Measurements from ENCODE around the gene ACSF3.
A peak's percentile ranks its signal among the peaks of the same experiment; 100 is the strongest.
"Not testable (repeated sequence)": the region's sequence is repeated elsewhere in the genome, so short reads cannot be mapped to it uniquely, and the experiment has no call there.

The ACSF3 gene

GRCh38 chr16:89161763-89162713, 68.4 kb downstream of the ACSF3 start:
- DNase-seq (ENCODE audit: low spot score): no peak

GRCh38 chr16:89163297-89163696, 69.6 kb downstream of the ACSF3 start:
- DNase-seq (ENCODE audit: low spot score): no peak

DNA sequence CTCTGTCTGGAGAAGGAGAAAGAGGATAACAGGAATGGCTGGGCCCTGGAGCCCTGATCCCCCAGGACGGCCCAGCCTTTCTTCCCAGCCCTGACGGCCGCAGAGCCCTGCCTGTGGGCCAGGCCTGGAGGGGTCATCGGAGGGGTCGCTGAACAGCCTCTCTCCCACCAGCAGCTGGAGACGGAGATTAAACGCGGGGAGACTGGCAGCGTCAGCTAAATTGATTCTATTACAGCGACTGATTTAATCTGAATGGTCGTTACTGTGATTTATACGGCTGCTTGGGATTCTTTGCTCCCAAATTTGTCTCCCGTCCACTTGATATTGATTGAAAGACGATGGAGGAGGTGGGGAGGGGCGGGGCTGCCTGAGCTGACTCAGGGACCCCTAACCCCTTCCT, 70.8 kb downstream of the ACSF3 start:
- no peak for DNase-seq (ENCODE audit: low spot score)

DNA sequence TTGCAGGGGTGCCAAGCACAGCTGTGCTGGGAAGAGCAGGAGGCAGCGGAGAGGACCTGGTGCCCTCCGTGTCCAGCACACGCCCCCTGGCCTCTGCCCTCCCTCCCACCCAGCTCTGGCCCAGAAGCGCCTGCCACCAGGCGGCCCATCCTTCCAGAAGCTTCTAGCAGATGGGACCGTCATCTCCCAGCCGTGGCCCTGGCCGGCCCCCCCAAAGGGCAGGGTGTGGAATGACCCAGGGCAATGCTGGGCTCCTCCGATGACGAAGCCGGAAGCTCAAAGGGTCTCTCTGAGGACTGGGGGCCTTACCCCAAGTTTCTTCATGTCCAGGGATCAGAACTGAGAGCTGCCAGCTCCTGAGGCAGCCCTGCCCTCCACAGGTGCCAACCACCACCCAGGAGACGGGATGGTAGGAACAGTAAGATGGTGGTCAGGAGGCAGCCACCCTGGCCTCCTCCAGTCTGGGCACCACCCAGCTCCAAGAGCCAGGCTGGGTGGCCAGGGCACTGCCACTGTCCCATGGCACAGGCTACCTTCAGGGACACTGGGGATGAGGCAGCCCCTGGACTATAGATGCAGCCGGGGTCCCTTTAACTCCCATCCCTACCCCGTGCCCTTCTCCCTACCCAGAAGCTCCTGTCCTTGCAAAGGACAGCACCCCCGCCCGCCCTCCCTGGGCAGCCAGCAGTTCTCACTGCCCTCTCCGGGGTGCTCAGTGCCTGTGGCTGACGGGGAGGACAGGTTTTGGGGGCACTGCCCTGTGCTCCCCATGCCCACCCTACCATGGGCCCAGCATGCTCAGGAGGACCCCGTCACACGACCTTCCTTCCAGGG, 71.4 kb downstream of the ACSF3 start:
- no peak for DNase-seq (ENCODE audit: low spot score)

- not testable (repeated sequence) for DNase-seq (ENCODE audit: low spot score)
Measured at GRCh38 chr16:89165681-89165979, 72.0 kb downstream of the ACSF3 start.

GRCh38 chr16:89166696-89167424, 73.2 kb downstream of the ACSF3 start:
- no peak for DNase-seq (ENCODE audit: low spot score)

DNA sequence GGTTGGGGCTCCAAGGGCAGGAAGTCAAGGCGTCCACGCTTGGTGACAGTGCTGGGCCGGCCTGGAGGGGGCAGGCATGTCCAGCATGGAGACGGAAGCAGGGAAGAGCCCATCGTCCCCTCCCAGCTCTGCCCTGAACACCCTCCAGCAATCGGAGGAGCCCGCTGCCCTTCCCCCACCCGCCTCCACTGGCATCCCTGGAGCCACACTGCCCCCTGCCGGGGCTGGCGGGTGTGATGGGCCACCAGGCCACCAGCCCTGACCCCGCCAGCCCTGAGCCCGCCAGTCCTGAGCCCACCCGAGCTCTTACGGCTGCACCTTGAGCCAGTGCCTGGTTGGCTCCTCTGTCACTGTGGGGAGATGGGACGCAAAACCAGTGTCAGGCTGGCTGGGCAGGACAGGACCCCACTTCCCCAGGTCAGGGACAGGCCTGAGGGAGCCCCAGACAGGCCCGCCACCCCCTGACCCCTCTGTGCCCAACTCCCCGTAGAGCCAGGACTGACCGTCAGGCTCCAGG, 73.8 kb downstream of the ACSF3 start:
- peak; percentile 89 for DNase-seq (ENCODE audit: low spot score)

DNA sequence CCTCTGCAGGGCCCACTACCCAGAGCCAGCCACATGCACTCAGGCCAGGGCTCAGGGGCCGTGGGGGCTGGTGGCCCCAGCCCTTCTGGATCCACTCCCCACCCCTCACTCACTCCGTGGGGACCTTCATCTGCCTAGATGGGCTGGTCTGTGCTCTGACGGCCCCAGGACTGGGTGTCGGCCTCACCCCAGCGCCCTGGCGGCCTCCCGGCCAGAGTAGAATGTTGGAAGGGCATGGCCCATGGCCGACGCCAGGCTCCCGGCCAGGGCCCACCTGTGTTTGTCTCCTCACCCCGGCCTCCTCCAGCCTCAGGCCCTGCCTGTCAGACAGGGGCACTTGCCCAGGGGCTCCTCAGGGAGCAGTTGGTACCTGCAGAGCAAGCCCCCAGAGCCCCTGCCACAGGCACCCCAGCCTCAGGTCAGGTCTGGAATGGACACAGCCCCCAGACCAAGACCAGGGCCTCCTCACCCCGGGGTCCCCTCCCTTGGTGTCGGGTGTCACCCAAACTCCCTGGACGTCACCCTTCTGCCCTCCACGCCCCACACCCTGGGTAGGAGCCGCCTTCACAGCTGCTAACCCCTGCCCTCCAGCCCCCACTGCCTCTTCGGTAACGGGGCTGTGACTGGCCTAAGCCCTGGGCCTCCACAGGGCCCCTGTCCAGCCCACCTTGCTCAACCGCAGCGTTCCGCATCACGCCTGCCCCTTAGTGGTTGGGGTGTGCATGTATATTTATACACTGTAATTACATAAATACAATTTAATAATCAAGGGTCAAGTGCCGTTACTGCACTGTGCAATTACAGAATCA, 74.9 kb downstream of the ACSF3 start:
- DNase-seq (ENCODE audit: low spot score): no peak

DNA sequence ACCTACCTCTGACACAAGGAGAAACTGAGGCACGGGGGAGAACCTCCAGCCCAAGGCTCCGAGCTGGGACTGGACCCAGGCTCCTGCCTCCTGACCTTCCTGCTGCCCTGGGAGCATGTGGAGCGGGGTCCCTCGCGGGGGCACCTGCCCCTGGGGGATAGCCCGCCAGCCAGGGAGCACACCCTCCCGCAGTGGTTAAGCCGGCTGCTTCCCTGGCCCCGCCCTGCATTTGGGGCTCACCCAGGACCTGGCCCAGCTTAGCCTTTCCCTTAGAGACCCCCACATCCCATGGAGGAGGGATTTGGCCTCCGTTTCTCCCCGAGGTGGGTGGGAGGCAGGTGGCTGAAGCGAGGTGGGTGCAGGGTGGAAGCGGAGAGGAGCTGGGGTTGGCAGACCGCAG, 76.1 kb downstream of the ACSF3 start:
- DNase-seq (ENCODE audit: low spot score): no peak

DNA sequence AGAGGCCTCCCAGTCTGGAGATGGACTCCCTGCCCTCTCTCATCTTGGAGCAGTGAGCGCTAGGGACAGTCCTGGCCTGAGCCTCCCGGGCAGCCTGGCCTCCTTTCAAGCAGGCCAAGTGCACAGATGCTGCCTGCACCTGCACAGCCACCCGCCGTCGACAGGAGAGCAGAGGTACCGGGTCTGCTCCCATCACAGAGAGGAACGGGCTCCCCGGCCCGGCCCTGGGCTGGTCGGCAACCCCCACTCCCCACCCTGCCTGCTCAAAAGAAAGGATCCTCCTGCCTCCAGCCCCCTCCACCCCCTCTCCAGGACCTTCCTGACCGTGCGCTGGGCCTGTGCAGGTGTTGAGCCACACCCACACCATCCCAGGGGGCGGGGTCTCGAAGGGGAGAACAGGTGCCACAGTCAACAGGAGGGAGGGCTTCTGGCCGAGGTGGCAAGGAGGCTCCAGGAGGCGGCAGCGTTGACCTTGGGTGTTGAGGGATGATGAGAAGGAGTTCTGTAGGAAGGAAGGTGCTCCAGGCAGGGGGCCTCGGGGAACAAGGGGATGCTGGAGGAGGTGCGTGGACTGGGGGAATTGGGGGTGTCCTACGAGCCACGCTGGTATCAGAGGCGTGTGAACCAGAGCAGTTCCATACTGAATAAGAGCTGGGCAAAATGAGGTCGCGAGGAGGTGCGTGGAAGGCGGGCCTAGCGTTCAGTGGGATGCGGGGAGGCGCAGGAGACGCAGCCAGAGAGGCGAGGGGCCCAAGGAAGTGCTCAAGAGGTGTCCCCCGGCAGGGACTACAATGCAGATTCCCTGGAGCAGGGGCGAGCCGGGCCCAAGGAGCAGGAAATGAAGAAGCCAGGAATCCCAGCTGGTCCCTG, 76.9 kb downstream of the ACSF3 start:
- DNase-seq (ENCODE audit: low spot score): no peak

DNA sequence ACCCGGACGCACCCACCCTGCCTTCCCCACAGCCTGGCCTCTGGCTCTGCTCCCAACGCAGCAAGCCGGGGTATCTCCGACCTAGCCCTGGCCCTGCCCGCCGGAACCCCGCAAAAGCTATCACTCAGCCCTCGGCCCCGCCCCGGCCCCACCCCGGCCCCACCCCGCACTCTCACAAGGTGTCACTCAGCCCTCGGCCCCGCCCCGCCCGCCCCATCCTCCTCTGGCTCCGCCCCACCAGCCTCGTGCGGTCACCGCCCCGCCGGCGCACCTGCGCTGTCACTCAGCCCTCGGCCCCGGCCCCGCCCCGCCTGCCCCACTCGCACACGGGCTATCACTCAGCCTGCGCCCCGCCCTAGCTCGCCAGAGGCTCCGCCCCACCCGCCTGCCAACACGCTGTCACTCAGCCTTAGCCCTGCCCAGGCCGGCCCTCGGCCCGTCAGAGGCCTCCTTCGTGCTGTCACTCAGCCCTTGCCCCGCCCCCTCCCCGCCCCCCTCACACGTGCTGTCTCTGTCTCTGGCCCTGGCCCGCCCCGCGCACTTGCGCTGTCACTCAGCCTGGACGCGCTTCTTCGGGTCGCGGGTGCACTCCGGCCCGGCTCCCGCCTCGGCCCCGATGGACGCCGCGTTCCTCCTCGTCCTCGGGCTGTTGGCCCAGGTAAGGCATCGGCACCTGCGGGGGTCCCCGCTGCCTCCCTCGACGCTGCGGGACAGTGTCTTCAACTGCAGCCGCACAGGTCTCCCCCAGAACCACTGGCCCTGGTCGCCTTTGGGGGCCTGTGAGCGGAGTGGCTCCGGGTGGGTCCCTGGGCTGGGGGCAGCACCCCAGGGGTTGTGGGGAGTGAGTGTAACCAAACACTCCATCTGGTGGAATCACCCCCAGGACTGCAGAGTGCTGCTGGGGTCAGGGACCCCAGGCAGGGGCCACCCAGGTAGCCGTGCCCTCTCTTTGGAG, 77.8 kb downstream of the ACSF3 start, which contains the start of gene CDH15:
CDH15 (plus strand) TSS at position 533 of the 955 bp plus-strand sequence; CDS start at position 617, 84 bp downstream.
- peak; percentile 97 for DNase-seq (ENCODE audit: low spot score)

- DNase-seq (ENCODE audit: low spot score): no peak
Measured at GRCh38 chr16:89172171-89172527, 78.5 kb downstream of the ACSF3 start.

DNA sequence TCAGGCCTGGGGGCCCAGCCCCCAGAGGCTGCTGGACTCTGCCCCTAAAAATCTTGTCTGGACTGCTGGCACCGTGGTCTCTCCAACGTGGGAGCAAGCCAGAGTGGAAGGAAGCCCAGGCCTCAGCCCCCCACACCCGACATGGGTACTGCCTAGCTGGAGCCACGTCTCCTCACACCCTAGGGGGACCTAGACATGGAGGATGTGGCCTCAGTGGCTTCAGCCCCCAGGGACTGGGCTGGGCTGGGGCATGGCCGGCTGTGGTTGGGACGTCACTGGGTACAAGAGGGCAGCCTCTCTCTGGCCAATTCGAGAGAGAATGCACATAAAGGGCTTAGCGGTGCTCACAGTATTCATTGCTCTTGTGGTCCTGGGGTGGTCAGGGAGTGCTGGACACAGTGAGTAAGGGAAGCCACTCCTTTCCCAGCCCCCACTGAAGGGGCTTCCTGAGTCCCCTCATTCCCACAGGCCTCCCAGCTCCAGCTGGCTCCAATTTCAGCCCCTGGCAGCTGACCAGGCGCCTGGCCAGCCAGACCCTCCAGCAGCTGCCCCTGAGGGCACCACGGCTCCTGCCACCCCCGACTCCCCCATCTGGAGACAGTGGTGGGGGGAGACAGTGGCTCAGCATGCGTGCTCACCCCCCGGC, 79.0 kb downstream of the ACSF3 start:
- DNase-seq (ENCODE audit: low spot score): no peak

DNA sequence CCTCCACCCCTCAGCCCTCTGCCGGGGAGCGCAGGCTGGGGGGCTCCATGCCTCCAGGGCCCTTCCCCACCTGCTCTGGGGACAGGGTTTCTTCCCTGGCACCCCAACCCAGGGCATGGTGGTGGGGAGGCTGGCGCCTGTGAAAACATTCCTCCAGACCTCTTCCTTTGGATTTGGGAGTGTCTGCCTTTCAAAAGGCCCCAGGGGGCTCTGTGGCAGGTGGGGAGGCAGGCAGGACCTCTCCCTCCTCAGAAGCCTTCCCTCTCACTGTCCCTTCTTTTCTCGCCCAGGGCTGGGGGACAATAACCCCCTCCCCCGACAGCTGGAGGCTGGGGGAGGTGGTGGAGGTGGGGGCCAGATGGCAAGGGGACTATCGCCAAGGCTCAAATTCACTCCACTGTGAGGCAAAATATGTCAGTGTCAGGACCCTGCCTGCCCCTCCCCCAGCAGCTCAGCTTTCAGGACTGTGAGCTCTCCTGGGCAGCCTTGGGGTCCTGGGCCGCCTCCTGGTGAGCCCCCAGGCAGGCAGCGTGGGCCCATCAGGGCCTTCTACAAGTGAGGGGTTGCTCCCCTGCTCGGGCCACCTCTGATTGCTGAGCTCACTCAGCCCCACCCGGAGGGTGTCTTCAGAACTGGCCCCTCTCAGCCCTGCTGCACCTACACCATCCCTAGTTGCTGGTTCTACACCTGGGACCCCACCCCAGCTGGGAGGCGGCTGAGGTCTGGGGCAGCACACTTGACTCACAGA, 79.7 kb downstream of the ACSF3 start:
- no peak for DNase-seq (ENCODE audit: low spot score)

DNA sequence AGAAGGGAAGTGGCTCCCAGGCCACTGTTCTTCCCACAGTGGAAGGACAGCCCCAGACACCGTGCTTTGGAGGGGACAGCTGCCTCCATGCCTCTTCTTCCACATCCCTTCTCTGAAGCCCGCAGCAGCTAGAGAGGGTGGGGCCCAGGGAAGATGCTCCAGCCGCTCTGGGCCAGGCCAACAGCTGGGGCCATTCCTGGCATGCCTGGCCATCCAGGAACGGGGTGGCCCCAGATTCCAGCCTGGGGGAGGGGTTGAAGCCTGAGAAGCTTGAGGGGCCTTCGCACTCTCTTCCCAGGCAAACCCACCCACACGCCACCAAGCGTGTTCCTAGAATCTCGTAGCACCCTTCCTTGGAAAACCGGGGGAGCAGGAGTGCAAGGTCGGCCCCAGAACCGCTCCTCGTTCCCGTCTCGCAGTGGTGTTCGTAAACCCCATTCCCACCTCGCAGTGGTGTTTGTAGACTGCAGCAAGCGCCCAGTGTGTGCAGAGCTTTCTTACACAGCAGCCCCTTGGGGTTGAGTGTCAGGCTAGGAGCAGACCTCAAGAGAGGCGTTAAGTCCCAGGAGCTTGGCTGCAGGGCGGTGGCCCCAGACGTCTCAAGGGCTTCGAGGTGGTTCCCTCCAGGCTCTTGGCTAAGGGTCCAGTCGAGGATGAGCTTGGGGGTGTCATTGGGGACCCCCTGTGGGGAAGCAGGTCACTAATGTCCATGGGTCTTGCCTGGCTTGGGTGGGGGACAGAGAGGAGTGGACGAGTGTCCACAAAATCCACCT, 80.6 kb downstream of the ACSF3 start:
- DNase-seq (ENCODE audit: low spot score): no peak

DNA sequence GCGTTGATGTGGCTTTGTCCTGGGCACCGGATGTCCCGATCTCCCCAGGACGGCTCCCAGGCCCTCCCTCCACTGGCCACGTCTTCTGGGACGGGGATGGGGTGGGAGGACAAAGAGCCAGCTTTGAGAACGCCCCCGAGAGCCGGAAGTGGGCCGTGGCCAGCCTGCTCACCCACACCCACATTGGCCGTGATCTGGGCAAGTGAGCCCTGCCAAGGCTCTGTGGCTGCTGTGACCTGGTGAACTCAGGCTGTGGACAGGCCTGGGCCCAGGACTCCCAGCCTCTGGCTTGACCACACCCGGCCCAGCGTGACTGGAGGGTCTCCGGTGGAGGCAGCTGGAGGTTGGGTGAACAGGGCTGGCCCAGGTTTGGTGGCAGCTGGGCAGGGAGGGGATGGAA, 81.2 kb downstream of the ACSF3 start:
- no peak for DNase-seq (ENCODE audit: low spot score)

Measured in D341Med (cell line).